UCSD-AML1 (cell line): Measurements from ENCODE around the gene RDH5.

Experiments used
- DNase-seq: peaks from one replicate; lab custom pipeline; 2025; ENCODE audit not compliant: unreplicated experiment; lab: John Stamatoyannopoulos, UW

Gene RDH5

GRCh38 chr12:55711786-55712553 lies 8.2 kb upstream of the RDH5 start:
- DNase-seq, result no peak

GRCh38 chr12:55712700-55713415 lies 7.3 kb upstream of the RDH5 start:
- no peak for DNase-seq

GRCh38 chr12:55713721-55714120 lies 6.5 kb upstream of the RDH5 start:
- DNase-seq, result no peak

GRCh38 chr12:55715169-55715764 lies 4.9 kb upstream of the RDH5 start:
- no peak for DNase-seq

GRCh38 chr12:55715833-55716581 lies 4.2 kb upstream of the RDH5 start, which contains the start of gene BLOC1S1:
BLOC1S1 (plus strand) TSS chr12:55716046; CDS start chr12:55716052, 6 bp downstream.
- DNase-seq, result peak; percentile 92

GRCh38 chr12:55716582-55716957 lies 3.6 kb upstream of the RDH5 start:
- no peak for DNase-seq

GRCh38 chr12:55717011-55718007 lies 2.9 kb upstream of the RDH5 start:
- no peak for DNase-seq

GRCh38 chr12:55718015-55718414 lies 2.2 kb upstream of the RDH5 start:
- no peak for DNase-seq

- DNase-seq, result no peak
These were observed 1.4 kb upstream of the RDH5 start for GRCh38 chr12:55718624-55719275.

- DNase-seq, result no peak
These were observed 822 bp upstream of the RDH5 start for GRCh38 chr12:55719371-55719770.

GRCh38 chr12:55720894-55721444 lies 776 bp downstream of the RDH5 start:
- peak; percentile 35 for DNase-seq

GRCh38 chr12:55721601-55722213 lies 1.5 kb downstream of the RDH5 start:
- DNase-seq, result no peak

GRCh38 chr12:55722948-55723347 lies 2.8 kb downstream of the RDH5 start:
- DNase-seq, result no peak

GRCh38 chr12:55723516-55724225 lies 3.5 kb downstream of the RDH5 start:
- DNase-seq, result no peak

GRCh38 chr12:55724226-55724939 lies 4.2 kb downstream of the RDH5 start:
- DNase-seq, result peak; percentile 74

GRCh38 chr12:55724940-55725309 lies 4.7 kb downstream of the RDH5 start:
- no peak for DNase-seq

GRCh38 chr12:55725556-55725955 lies 5.4 kb downstream of the RDH5 start:
- DNase-seq, result no peak

GRCh38 chr12:55726971-55727370 lies 6.8 kb downstream of the RDH5 start:
- no peak for DNase-seq
